Smooth muscle cell of the brain vasculature (primary cell): Measurements from ENCODE around the gene DCLK3.
A peak's percentile ranks its signal among the peaks of the same experiment; 100 is the strongest.

Experiments used
- DNase-seq: peaks from one replicate; pipeline ENCODE4 v3.0.0-alpha.2; 2012; ENCODE audit warnings: low read depth, low spot score

DCLK3 gene

GRCh38 chr3:36769926-36770325 is 5.6 kb upstream of the DCLK3 start:
- DNase-seq = no peak

- no peak for DNase-seq
These were observed 751 bp upstream of the DCLK3 start for GRCh38 chr3:36765104-36765503.

GRCh38 chr3:36764704-36765038 is 318 bp upstream of the DCLK3 start:
- no peak for DNase-seq

GRCh38 chr3:36762918-36763849 is 1.2 kb downstream of the DCLK3 start:
- DNase-seq = no peak

GRCh38 chr3:36761779-36762178 is 2.6 kb downstream of the DCLK3 start:
- DNase-seq = no peak

GRCh38 chr3:36756269-36756668 is 8.1 kb downstream of the DCLK3 start:
- DNase-seq = no peak

GRCh38 chr3:36751326-36751725 is 13.0 kb downstream of the DCLK3 start:
- no peak for DNase-seq

- no peak for DNase-seq
These were observed 13.6 kb downstream of the DCLK3 start for GRCh38 chr3:36750737-36751136.

GRCh38 chr3:36744763-36745162 is 19.6 kb downstream of the DCLK3 start:
- DNase-seq = no peak

GRCh38 chr3:36743826-36744225 is 20.5 kb downstream of the DCLK3 start:
- DNase-seq = no peak

GRCh38 chr3:36741285-36741684 is 23.1 kb downstream of the DCLK3 start:
- no peak for DNase-seq

GRCh38 chr3:36740787-36741186 is 23.6 kb downstream of the DCLK3 start:
- DNase-seq = no peak

- no peak for DNase-seq
These were observed 25.7 kb downstream of the DCLK3 start for GRCh38 chr3:36738702-36739101.

GRCh38 chr3:36736301-36736700 is 28.1 kb downstream of the DCLK3 start:
- no peak for DNase-seq

- DNase-seq = no peak
These were observed 29.6 kb downstream of the DCLK3 start for GRCh38 chr3:36734742-36735141.

GRCh38 chr3:36733723-36734122 is 30.6 kb downstream of the DCLK3 start:
- no peak for DNase-seq

- no peak for DNase-seq
These were observed 31.1 kb downstream of the DCLK3 start for GRCh38 chr3:36733162-36733696.

GRCh38 chr3:36730966-36731365 is 33.4 kb downstream of the DCLK3 start:
- DNase-seq = no peak

GRCh38 chr3:36729204-36730056 is 34.9 kb downstream of the DCLK3 start:
- peak; percentile 21 for DNase-seq

- no peak for DNase-seq
These were observed 49.8 kb downstream of the DCLK3 start for GRCh38 chr3:36714343-36715086.

- no peak for DNase-seq
These were observed 50.4 kb downstream of the DCLK3 start for GRCh38 chr3:36713904-36714303.

GRCh38 chr3:36710606-36711005 is 53.7 kb downstream of the DCLK3 start:
- DNase-seq = no peak
